GM15510 (cell line): ENCODE measurements around the gene SKI.

Experiments used
- POLR2A ChIP-seq: IDR thresholded peaks from 3 replicates; pipeline ENCODE4 v1.6.1; 2011; ENCODE audit warnings: borderline replicate concordance; ENCODE audit not compliant: insufficient read length; ENCODE audit errors: extremely low read depth

Gene SKI

DNA sequence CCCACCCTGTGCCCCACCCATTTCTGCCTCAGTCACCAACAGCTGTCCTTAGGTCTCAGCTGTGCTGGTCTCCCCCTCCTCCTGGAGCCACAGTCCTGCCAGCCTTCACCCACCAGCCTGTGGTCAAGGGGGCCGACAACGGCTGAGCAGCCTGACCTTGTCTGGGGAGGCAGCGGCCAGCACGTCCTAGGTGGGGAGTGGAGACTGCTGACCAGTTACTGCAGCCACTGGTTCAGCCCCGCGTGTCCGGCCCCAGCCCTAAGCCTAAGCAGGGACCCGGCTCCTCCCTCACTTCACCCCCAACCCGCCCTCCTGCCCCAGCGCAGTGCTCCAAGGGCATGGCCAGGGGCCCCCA is 84.0 kb downstream of the SKI start:
- TF ChIP-seq POLR2A = no peak

- TF ChIP-seq POLR2A = no peak
Observed at GRCh38 chr1:2312515-2313301, 84.6 kb downstream of the SKI start.

DNA sequence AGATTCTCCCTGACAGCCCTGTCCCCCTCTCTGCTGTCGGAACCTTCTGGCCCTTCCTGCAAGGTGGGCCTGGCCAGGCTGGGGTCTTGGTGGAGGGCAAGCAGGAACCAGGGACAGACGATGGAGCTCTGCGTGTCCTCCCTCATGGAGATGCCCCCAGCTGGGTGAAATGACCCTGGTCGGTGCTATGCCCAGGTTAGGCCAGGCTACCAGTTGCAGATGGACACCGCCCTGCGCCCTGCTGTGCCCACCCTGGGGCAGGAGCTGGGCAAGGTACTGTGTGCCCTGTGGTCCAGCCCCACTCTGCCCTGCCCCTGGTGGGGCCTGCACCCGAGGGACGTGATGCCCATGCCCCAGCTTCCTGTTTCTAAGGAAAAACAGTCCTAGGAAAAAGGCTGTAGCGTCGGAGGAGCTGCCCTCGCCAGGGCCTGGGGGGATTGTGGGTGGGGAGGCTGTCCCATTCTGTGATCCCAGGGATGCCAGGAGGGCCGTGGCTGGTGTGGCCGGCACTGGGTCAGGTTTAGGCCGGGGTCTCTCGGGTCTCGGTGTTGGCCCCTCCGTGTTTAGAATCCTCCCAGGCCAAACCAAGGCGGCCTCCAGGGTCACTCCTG is 85.6 kb downstream of the SKI start:
- TF ChIP-seq POLR2A = no peak

DNA sequence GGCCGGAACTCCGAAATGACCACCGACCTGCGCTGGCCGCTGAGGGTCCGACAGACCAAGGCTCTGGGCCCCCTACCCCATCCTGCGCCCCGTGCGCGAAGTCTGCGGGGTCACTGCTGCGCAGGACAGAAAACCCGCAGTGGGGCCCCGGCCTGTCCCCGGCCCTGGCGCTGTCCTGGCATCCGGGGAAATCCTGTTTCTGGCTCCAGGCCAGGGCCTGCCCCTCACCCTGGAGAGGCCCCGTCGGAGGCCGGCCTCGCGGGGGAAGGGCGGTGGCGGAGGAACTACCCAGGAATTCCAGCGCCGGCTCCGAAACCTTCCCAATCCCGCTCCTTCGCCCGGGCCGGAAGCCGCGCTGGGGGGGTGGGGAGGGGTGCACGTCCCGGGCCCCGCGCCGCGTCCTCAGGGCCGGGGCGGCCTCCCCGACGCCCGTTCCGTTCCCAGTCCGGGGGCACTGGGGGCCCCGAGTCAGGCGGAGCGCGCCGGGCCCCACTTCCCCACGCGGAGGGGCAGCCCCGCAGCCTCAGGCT is 86.2 kb downstream of the SKI start:
- no peak for TF ChIP-seq POLR2A

- no peak for TF ChIP-seq POLR2A
Observed at GRCh38 chr1:2314803-2315673, 86.9 kb downstream of the SKI start.

- no peak for TF ChIP-seq POLR2A
Observed at GRCh38 chr1:2315674-2316450, 87.7 kb downstream of the SKI start.

DNA sequence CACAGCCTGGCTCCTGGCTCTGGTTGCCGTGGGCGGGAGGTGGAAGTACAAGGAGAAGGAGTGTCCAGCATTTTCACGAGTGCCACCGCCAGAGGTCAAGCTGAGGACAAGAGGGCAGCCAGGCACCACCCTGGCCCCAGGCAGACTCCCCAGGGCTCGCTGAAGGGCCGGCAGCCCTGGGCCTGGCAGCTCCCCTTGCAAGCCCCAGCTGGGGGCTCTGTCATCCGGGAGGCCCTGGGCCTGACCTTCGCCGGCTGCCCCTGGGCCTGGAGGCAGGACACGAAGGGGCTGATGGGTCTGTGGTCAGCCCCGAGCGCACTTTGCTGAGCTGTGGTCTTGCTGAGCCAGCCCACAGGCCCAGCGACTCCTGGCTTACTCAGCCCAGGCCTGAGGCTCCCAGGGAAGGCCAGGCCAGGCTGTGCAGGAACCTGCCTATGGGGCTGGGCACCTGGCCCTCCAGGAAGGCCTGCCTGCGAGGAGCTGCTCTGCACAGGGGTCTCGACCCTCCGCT is 88.4 kb downstream of the SKI start:
- no peak for TF ChIP-seq POLR2A

DNA sequence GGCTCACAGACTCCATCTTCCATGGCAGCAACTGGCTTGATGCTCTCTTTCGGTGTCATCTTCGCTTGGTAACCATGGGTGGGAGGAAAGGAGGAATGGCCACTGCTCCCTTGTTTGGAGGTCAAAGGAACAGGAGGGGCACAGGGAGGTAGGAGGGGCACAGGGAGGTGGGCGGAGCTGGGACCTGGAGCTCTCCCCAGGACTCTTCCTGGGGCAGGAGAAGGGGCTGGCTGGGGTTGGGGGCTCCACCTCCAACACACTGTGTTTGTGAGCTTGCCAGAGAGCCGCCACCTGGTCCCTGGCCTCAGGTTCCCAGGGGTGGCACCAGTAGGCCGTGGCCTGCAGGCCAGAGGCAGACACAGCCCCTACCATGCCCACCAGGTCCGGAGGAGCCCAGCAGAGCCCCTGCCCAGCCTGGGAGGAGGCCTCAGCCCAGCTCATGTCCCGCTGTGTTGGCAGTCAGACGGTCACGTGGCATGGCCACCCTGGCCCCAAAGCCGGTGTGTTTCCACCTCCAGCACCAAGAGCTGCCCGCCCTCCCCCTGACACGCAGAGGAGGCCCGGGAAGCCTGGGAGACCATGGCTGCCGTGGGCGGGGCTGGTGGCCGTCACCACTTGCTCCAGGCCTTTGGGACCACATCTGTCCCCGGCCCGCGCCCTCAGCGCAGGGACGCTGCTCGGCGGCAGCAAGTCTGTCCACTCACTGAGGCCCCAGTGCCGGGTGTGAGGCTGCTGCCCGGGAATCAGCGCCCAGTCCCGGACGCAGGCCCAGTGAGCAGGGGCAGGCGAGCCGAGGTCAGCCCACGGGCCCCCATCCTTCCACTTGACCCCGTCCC is 89.3 kb downstream of the SKI start:
- TF ChIP-seq POLR2A = no peak

GRCh38 chr1:2318314-2319278 is 90.5 kb downstream of the SKI start:
- TF ChIP-seq POLR2A = no peak

DNA sequence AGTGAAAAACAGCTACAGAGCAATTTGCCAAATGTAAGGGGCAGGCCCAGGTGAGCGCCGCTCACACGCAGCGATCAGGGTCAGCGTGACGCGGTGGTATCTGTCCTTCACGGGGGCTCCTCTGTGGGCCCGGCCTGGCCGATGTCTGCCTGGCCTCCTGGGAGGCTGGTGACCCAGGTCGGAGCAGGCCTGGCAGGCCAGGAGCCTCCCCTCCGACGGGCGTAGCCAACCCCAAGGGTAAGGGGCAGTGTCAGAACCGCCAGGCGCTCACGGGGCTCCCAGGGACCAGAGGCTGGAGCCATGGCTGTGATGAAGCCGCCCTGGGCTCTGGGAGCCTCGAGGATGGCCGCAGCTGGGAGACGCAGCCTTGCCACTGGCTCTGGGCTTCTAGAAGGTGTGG is 91.2 kb downstream of the SKI start:
- no peak for TF ChIP-seq POLR2A

DNA sequence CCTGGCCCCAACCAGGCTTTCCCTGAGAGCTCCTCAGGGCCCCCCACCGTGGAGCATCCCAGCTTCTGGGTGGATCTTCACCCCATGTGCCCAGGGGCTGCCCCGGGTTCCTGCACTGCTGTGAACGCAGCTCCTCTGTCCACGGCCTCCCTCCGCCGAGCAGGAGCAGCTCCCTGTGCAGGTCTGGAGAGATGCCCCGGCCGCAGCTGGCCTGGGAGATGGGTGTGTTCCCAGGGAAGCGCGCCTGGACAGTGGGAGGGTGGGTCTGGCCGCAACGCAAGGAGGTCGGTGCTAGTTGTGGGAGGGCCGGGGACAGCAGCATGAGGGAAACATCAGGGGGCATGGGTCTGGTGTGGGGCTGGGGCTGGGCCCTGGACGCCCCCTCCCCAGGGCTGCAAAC is 91.9 kb downstream of the SKI start:
- TF ChIP-seq POLR2A = no peak
